ENCODE data around the gene ATXN7L2. TPM values are rescaled to one million over a fixed set of nuclear protein-coding genes. Genes with fewer than 3 reads are reported as not detected.

Gene ATXN7L2
- total and polyA plus RNA-seq, 10 of the 15 experiments (the other 5 are each of a cell fraction or from before 2014, with no cell fraction given) = 0.27 to 7.4 (median 4.9) TPM

GRCh38 chr1:109500941-109501381 is 17.3 kb downstream of the ATXN7L2 start:
- Histone ChIP-seq H4K20me1 (ENCODE audit: control insufficient read depth, insufficient read depth) (peaks cover 4% of the 10 kb centered on the region; the same call in 1 of the 2 replicates), H3K4me3 (no peak overlapping the region), H3K79me2 (ENCODE audit: control insufficient read depth, insufficient read depth, low read length) (no peaks in the 10 kb centered on the region), H3K9ac (ENCODE audit: control insufficient read depth, insufficient read depth, low read length) (no peak overlapping the region), H3K27ac (ENCODE audit: control insufficient read depth, insufficient read depth) (no peak overlapping the region), H3K9me3 (replicated peaks; ENCODE audit: control insufficient read depth, insufficient read depth, low read length) (no peaks in the 10 kb centered on the region), H3K27me3 (replicated peaks in 1 of 2; ENCODE audit: control insufficient read depth in 2 of 2, insufficient read depth in 2 of 2, low read length in 1 of 2) (no peaks in the 10 kb centered on the region), H3K4me1 (ENCODE audit: control insufficient read depth, insufficient read depth, low read length) (no peaks in the 10 kb centered on the region), H3K4me2 (ENCODE audit: control insufficient read depth, insufficient read depth) (no peak overlapping the region), H3K36me3 (ENCODE audit: control insufficient read depth in 2 of 2, insufficient read depth in 2 of 2, low read length in 1 of 2) (peaks cover 4 to 18% of the 10 kb centered on the region in 2 experiments; a peak in 3 of 4 replicates), H2AFZ (ENCODE audit: control insufficient read depth, low read depth, low read length) (no peak overlapping the region)
- 80% methylated on average over 5 of the region's 5 CpGs for WGBS (ENCODE audit: insufficient coverage, insufficient replicate concordance, low lambda C conversion rate, missing lambda C conversion rate)
- DNase-seq (ENCODE audit: low read depth, low spot score) (no peak), FAIRE-seq (no peak), ATAC-seq (no peak)
- BruUV-seq (replicated peaks) = no TSS peak
- SMC1A ChIA-PET (ENCODE audit: uncharacterized antibody, unreplicated experiment) = interaction anchor here (14.4 kb wide), 1 partner anchor 30 kb away, joined by 431 read pairs; no protein-coding TSS in a partner anchor
- POLR2A ChIA-PET = interaction anchor here (1.1 kb wide), 1 partner anchor 31 kb away, joined by 3 read pairs; no protein-coding TSS in a partner anchor
- in situ Hi-C loops (cut with MboI) = no loop called here
- intact Hi-C loops (cut with micrococcal nuclease; ENCODE audit: unreplicated experiment) = no loop called here
- CTCF ChIA-PET = interaction anchor here (3.0 to 26.7 kb wide), 3 partner anchors 10 to 31 kb away, joined by 15 to 1280 read pairs (median 240); partner anchors contain the start of genes AMIGO1 and GPR61
- RAD21 ChIA-PET (ENCODE audit: unreplicated experiment) = interaction anchor here (13.4 kb wide), 1 partner anchor 30 kb away, joined by 422 read pairs; no protein-coding TSS in a partner anchor
- no peak for TF ChIP-seq ZNF217 (IDR thresholded peaks at IDR 0.05)
- TF ChIP-seq PML (IDR thresholded peaks at IDR 0.05; ENCODE audit: low read length) = no peak
- no peak for TF ChIP-seq TCF7 (IDR thresholded peaks at IDR 0.05; ENCODE audit: borderline replicate concordance)
- no peak for TF ChIP-seq ESRRA (IDR thresholded peaks at IDR 0.05; ENCODE audit: low read length)
- TF ChIP-seq RELB (IDR thresholded peaks at IDR 0.05; ENCODE audit: low read depth) = no peak
- no peak for TF ChIP-seq NRF1 (conservative IDR thresholded peaks at IDR 0.05; ENCODE audit: low read depth, low read length)
- TF ChIP-seq RFX5 (IDR thresholded peaks at IDR 0.05; ENCODE audit: low read depth, low read length) = no peak
- no peak for TF ChIP-seq ETV6 (conservative IDR thresholded peaks at IDR 0.05 in 1 of 2, IDR thresholded peaks at IDR 0.05 in 1 of 2; ENCODE audit: borderline replicate concordance in 1 of 2, low read depth in 1 of 2)

All from GM12878 (cell line).